Left renal pelvis (tissue), 4 donors: Measurements from ENCODE around the gene TLX2. TPM values are rescaled to one million over a fixed set of nuclear protein-coding genes. Genes with fewer than 3 reads are reported as not detected.

Source experiments
- DNase-seq, 4 donors: peaks; one replicate each; pipeline ENCODE4 v3.0.0-alpha.2; 2013; ENCODE audit warnings: low read depth in 4 of 4, low spot score in 3 of 4
- polyA plus RNA-seq, 4 donors: library from polyadenylated mRNA; unstranded; fragments of 120-200 nt; gene quantifications; one replicate each; pipeline ENCODE4 v1.2.1, GENCODE V29; 2013; ENCODE audit not compliant: insufficient read length in 4 of 4

Gene TLX2
- polyA plus RNA-seq, 4 donors = 0.08 to 0.23 TPM; not detected in 2

DNA sequence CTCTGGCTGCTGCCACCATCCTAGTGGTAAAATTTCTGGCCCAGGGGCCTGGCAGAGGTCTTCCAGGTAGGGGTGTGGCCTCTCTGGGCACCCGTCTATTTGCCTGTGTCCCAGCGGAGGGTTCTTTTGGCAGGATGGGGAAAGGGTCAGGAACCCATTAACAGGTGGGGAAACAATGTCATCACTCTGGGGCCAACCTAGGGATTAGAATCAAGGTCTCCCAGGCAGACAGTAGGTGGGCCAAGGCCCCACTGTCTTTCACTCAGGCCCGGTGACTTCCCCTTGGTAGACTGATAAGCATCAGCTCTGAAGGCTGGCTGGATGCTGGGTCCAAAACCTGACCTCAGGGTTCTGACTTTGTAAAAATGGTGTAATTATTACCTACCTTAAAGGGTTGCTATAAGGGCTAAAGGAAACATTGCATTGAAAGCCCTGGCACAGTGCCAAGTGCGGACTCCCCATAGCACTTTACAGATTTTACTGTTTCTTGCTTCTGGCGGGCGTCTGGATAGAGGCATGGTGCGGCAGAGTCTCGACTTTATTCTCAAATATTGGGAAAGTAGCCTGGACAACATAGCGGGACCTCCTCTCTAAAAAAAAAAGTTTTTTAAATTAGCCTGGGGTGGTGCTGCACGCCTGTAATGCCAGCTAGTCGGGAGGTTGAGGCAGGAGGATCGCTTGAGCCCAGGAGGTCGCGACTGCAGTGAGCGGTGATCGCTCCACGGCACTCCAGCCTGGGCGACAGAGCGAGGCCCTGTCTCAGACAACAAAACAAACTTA is 17.1 kb upstream of the TLX2 start:
- no peak for DNase-seq

DNA sequence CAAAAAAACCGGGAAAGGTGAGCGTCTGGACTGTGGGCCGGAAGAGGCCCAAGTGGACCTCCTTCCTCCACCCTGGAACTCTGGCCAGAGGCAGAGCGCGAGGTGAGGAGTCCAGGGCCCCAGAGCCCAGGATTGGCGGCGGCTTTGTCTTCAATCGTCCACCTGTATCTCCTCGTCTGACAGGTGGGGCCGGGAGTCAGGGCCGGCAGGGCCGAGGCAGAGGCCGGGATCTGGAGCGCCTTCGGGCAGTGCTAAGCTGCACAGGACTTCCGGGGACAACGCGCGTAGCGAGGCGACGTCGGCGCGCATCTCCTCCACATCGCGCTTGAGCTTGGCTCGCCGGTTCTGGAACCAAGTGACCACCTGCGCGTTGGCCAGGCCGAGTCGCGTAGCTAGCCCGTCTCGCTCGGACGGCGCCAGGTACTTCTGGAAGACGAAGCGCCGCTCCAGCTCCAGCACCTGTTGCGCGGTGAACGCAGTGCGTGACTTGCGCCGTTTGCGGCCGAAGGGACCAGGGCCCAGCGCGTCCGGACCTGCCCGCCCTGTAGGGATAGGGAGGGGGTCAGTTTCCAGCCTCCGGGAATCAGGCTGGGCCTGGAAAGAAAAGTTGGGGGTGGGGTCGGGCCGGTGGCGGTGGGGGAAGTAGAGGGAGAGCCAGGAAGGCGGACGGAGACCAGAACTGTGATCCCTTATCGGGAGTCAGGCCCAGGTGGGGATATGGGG is 16.3 kb upstream of the TLX2 start:
- DNase-seq = no peak

DNA sequence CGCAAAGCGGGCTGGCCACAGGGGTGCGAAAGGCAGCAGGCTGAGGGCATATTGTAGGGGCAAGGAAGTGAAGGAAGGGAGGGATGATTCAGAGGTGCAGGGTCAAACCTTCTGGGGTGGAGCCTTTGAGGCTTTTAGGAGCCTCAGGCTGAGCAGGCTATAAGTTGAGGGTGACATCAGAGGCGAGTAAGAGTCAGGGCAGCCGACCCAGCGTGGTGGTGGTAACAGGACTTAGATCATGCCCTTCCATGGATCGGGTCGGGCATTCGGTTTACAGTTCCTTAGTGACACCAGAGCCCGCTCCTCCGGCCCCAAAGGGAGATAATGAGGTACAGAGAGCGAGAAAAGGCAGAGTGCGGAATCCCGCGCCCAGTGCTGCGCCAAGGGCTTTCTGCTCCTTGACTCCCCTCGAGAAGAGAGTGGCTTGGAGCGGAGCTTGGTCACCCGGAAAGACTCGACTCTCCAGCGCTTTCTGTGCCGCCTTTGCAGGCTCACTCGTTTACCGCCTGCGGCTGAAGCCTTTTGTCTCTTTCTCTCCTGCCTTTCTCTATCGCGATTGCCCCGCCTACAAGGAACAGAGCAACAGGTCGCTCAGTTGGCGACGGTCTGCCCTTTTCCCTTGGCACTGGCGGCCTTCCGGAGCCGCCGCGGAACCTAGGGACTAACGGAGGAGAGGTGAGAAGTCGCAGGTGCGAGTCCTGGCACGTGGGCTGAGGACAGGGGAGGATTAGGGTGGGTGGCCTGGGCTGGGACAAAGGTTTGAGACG is 15.6 kb upstream of the TLX2 start:
- no peak for DNase-seq

DNA sequence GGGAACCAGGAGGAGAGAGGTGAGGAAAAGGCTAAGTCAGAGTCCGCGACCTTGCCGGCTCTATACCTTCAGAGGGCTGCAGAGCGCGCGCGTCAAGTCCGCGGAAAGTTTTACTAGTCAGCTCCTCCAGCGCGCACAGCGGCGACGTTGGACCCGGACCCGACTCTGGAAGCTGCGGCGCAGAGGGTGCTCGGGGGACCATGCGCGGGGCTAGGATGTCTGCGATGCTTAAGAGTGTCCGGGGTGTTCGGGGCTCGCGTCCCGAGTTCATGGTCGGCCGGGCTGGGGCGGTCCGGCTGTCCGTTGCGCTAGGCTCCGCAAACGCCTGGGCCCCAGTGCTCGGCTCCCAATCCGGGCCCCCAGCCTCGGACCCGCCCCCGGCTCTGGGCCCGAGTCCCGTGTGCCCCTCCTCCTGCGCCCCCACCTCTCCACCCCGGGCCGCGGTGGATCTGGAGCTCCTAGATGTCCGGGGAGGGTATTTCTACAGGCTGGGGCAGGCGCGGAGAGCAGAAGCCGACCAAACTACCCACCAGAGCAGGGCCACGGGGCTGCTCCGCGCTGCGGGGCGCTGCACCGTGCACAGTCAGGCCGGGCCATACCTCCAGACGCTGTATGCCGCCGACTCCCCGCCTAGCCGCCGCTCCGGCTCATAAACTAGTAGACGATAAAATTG is 14.8 kb upstream of the TLX2 start, which contains the start of gene LBX2:
TSS of gene LBX2 (minus strand) at position 337 of the 673 bp plus-strand sequence. CDS start at position 271, 66 bp downstream.
- no peak for DNase-seq

DNA sequence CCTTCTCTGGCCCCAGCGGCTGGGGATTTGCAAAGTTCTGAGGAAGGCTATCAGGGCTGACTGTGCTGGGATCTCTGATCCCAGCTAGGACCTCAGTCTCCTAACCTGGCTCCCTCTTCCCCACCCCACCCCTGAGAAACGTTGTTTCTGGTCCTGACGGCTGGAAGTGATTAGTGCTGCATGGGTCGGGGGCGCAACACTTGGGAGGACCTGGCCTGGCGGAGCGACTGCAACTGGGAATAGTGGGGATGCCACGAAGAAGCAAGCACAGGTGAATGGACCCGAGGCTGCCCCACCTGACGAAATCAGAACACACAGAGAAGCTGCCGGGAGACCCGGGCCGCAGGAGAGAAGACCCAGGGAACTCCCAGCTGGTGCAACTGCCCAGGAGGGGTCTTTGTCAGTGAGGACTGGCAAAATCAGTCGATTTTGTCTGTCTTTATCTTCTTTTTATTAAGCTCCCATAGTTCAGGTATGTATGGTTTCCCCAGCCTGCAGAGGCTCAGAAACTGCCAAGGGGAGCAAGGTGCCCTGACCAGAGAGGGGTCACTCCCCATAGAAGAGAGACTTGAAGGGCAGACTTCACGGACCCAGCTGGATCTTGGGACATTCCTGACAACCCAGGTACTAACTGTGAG is 14.2 kb upstream of the TLX2 start:
- DNase-seq = no peak

DNA sequence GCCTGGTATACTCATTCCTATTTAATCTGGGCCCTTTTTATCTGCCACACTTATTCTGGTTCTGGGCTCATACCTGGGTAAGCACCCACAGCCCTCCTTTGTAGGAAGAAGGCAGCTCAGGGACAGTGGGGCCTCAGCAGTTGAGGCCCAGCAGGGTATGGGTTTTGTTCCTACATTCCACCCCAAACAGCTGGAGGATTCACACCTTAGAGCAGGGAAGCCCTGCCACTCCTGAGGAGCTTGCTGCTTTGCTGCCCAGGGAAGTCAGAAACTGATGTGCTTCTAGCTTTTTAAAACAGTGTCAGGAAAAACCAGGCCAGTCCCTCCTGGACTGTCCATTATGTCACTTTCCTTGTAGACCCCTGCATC is 13.7 kb upstream of the TLX2 start:
- DNase-seq = no peak

DNA sequence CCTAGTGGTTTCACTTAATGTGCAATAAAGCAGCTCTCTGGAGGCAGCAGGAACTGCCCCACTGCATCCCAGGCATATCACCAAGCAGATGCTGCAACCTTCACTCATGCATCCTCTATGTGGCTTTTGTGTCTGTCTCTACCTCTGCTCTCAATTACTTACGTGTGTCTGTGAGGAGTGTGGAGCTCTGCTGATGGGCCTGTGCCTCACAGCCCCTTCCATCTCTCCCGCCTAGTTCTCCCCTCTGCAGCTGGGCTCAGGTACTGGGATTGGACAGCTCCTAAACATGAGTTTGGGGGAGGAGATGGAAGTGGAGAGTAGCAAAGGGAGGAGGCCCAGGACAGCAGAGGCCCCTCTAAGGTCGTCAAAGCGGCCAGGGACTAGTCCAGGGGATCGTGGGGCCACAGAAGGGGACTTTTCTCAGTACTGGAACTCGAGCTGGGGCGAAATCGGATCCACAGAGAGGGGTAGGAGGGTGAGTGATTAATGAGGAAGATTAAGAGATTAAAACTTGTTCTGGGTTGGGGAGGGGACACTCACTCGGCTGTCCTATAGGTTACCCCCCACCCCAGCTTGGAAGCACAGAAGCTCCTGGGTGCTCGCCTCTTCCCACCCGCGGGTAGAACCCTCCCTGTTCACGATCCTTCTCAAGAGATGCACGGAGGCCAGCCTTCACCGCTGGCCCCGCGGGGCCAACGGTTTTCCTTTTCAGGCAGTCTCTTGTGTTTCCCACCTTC is 12.7 kb upstream of the TLX2 start:
- DNase-seq = no peak

DNA sequence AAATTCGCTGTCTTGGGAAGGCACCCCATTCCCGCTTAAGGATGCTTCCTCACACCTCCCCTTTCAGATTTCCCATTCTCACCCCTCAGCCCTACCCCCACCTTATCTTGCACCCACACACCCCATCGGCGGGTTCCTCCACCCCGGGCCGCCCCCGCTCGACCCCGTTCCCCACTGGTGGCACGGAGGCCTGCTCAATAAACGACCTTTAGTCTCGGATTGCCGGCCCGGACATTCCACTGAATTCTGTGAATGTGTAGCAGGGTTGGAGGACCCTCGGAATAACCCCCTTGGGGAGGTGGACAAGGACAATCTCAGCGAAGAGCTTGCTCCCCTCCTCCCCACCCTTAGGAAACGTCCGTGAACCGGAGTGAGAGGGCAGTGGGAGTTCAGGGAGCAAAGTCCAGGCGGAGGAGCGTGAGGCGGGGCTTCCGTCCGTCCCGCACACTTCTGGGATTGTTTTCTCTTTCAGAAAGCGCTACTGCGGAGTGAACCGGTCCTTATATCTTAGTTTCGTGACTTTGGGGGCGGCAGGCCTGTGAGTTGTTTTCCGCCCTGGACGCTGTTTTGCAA is 12.0 kb upstream of the TLX2 start:
- DNase-seq = no peak

DNA sequence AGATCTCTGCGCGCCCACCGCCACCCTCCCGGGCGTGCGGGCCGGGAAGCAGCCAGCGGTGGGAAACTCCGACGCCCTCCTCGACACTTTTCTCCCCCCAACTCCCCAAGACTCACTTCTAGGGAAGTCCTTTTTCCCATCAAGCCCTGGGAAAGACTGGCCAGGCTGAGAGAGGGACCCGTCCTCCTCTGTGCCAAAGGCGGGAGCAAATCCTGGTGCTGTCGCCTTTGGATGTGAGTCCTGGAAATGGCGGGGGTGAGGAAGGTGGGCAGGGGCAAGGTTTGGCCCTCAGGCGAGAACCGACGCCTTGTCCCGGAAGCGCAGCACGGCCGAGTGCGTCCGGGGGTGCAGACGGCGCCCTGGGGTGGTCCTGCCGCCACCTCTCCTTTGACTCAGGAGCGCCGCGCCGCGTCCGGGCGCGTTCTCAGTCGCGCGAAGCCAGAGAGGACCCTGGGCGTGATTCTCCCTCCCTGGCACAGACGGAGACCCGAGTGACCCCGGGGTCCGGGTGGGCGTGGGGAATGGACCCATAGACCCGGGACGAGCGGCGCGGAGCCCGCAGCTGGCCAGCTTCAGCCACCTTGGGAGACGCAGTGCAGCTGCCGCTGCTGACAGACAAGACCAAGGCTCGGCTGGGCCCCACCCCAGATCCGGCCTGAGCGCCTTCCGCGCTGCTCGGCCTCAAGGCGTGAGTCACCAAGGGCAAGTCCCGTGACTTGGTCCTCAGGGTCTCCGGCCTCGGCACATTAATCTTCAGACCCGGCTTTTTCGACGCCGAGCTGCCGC is 11.3 kb upstream of the TLX2 start:
- DNase-seq = no peak

DNA sequence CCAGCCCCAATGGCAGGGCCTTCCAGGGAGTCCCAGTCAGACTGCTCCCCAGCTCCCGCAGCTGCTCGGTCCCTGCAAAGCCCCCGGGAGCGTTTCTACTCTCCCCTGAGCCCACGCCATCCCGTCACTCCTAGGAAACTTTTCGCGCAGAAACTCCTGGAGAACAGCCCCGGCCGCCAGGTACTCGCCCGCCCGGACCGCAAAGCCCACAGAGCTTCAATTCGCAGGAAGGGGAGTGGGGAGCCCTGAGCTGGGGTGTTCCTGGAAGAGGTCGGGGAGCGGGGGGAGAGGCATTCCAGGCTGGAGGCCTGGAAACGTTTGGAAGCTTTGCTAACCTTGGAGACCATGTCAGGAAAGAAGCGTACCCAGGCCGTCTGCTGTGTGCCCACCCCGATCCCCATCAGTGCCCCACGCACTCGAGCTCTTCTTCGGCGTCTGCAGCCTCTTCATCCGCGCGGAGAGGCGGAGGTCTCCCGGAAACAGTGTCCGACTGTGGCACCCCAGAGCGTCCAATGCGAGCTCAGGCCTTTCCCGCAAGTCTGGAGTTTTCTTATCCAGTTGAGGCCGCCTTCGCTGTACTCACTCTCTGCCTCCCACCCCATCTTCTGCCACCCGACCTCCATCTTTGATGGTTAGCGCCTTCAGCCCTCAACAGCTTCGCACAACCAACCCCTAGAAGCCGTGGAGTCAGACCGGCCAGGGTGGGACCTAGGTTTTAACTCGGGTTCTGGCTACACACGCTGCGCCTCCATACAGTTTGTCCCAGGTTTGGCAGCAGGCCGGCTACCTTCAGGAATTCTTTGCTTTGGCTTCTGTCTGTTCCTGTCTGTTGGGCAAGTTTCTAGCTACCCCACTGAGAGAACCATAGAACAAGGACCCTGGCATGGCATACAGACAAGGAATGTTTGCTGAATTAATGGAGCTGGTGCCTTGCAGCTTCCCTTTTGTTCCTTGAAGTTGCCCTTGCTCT is 10.5 kb upstream of the TLX2 start:
- DNase-seq = no peak

DNA sequence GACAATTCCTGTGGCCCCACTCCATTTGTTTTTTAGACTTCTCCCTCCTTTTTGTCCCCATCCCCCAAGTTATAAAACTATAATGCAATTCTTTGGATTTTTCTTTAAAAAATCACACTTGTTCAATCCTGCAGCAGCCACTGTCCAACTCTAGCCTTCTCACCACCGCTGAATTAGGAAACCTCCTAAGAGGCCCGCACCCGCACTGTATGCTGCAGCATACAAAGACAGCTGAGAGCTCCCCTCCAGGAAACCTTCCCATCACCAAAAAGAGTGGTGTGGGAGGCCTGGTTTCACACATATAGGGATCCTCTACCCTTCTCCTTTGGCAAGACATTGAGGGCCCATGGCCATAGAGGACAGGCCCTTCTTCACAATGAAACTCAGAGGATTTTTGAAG is 9.7 kb upstream of the TLX2 start:
- DNase-seq = no peak

DNA sequence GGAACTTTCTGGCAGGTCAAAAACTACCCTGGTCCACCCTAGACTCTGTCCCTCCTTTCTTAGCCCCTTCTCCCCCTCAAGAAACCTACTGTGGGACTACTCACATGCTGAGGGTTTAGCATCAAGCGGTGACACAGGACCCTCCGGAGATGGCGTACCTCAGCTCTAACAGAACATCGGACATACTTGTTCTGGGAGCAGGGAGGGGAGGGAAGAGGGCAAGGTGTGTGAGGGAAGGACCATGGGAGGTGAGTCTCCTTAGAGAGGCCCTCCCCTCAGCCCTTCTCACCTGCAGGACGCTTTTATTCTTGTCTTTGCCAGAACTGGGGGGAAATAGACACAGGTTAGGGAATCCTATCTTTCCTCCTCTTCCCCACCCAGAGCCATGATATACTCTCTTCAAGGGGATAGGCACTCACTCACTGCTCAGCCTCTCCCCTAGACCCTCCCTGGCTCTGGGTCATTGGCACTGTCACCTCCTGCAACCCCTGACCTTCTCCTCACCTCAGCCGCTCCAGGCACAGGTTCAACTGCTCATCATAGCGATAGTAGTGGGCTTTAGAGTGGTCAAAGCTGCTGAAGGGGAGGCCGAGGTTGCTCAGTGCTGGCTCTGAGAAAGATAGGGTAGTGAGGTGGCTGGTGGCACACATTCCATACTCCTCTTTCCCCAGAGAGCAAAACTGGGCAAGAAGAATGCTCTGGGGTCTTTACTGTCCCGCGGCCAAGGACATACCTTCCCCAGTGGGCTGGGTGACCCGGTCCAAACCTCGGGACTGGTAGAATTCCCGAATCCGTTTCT is 8.6 kb upstream of the TLX2 start:
- no peak for DNase-seq

DNA sequence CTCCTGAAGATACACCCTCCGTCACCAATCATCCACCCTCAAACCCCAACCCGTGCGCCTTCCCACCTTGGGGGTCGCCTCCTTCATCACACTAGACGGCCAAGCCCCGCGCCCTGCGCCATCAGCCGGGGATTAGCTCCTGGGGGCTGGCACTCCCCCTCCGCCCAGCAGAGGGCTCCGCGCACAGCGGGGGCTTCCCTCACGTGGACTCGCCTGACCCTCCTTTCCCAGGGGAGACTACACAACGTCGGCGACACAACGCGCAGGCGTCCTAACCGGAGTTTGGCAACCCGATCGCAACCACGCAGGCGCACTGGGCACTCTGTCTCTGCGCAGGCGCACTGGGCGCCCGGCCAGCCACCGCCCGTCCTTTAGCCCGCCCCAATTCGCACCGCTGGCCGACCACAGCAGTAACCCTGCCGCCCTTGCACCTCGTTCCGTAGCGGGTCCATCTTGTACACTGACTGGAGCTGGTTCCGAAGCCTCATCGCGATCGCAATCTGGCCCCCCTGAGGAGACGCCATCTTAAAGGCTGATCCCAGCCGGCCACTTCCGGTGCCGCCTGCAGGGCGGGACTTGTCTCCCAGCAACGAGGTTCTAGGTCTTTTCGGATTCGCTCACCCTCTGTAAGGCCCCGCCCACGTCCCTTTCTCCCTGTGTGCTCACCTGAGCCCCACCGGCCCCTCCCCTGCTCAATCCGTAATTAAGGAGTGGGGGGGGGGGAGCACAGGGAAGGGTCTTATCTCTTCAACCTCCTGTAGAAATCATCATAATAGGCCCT is 6.9 kb upstream of the TLX2 start, which contains the start of gene PCGF1:
TSS of gene PCGF1 (minus strand) at position 551 of the 781 bp plus-strand sequence. CDS start at position 524, 27 bp downstream.
- DNase-seq = peak; percentile 98

DNA sequence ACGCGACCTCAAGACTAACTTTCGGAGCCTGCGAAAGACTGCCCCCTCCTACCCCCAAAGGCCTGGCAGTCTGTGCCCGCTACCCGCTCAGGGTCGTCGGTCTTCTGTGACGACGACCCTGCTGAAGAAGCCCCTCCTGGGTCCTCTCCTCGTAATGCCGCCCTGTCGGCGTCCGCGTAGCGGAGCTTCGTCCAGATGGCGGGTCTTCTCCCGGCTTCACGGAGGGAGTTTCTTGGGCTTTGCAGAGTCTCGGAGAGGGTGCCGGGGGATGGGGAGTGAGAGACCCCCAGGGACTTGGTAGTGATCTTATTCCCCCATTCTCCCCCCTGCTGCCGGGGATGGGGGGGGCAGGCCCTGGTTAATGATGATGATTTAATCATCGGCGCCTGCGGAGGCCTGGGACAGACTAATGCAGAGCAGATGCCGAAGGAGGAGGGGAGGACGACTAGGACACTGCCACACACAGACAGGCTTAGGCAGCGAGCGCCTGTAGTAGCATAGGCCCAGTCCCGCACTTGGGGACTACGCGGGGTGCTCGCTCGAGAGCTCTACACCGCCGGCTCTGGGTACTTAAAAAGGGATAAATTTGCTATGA is 6.2 kb upstream of the TLX2 start:
- no peak for DNase-seq

DNA sequence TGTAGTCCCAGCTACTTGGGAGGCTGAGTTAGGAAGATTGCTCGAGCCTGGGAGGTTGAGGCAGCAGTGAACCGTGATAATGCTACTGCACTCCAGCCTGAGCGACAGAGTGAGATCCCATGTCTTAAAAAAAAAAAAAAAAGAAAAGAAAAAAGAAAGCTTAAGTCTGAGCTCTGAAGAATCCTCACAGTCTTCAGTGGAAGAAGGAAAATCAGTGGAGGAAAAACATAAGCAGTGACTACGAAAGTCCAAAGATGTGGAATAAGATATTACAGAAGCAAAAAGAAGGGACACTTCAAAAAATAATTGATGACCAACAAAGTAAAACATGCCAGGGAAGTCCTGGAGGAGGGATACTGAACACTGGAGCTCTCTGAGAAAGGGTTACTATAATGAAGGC is 4.0 kb upstream of the TLX2 start:
- DNase-seq = no peak
